ENCODE results near the gene ANKIB1.
"Not testable (repeated sequence)": the region's sequence is repeated elsewhere in the genome, so short reads cannot be mapped to it uniquely, and the experiment has no call there.

Gene ANKIB1

GRCh38 chr7:92331508-92331907 is 85.7 kb downstream of the ANKIB1 start:
- peaks cover 59% of the 10 kb centered on the region for H3K36me3 Mint-ChIP-seq (ENCODE audit: low read depth)
- no peaks in the 10 kb centered on the region for H3K27me3 Mint-ChIP-seq
- H3K4me3 Mint-ChIP-seq = no peak overlapping the region
- no peaks in the 10 kb centered on the region for H3K9me3 Mint-ChIP-seq
- no peak overlapping the region for H3K27ac Mint-ChIP-seq
- no peak for DNase-seq
- no peaks in the 10 kb centered on the region for H3K4me1 Mint-ChIP-seq (ENCODE audit: low read depth)

- no peak overlapping the region for H3K27ac Mint-ChIP-seq
- no peak overlapping the region for H3K4me3 Mint-ChIP-seq
- no peaks in the 10 kb centered on the region for H3K4me1 Mint-ChIP-seq (ENCODE audit: low read depth)
- no peaks in the 10 kb centered on the region for H3K9me3 Mint-ChIP-seq
- no peaks in the 10 kb centered on the region for H3K27me3 Mint-ChIP-seq
- peaks cover 59% of the 10 kb centered on the region for H3K36me3 Mint-ChIP-seq (ENCODE audit: low read depth)
- no peak for DNase-seq
Observed at GRCh38 chr7:92332782-92333181, 87.0 kb downstream of the ANKIB1 start.

DNA sequence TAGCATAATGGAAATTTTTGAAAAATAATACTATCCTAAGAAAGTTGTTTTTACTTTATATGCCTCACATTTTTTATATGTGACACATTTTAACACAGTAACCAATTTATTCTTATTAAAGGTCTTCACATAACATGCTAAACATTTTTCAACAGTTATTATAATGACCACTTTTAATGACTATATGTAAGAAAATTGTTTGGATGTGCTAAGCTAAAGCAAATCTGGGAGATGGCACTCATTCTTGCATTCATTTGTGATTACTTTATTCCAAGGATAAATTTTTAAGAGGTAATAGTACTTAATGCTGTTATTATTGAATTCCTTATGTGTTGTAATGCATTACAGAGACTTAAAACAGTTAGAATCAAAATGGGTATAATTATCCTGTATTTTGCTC is 88.1 kb downstream of the ANKIB1 start:
- no peaks in the 10 kb centered on the region for H3K9me3 Mint-ChIP-seq

DNA sequence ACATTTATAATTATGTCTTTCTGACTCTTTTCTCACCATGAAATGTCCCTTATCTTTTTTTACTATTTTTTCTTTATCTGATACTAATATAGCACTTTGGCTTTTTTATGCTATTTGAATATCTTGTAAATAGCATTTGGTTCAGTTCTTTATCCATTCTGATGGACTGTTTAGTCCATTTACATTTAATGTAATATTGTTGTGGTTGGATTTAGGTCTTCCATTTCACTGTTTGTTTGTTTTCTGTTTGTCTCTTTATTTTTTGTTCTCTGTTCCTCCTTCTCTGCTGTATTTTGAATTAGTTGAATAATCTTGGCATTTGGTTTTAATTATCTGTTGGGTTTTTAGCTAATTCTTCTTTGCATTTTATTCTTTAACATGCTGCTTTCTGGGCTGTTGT is 89.8 kb downstream of the ANKIB1 start:
- no peak overlapping the region for H3K4me3 Mint-ChIP-seq
- no peak overlapping the region for H3K27ac Mint-ChIP-seq
- DNase-seq = no peak
- H3K27me3 Mint-ChIP-seq = no peaks in the 10 kb centered on the region
- H3K36me3 Mint-ChIP-seq (ENCODE audit: low read depth) = peaks cover 55% of the 10 kb centered on the region
- H3K4me1 Mint-ChIP-seq (ENCODE audit: low read depth) = no peaks in the 10 kb centered on the region
- H3K9me3 Mint-ChIP-seq = no peaks in the 10 kb centered on the region

More for the DNA sequence above, 88.1 kb downstream of the ANKIB1 start:
- no peaks in the 10 kb centered on the region for H3K4me1 Mint-ChIP-seq (ENCODE audit: low read depth)
- H3K4me3 Mint-ChIP-seq = no peak overlapping the region
- H3K27me3 Mint-ChIP-seq = no peaks in the 10 kb centered on the region
- no peak for DNase-seq
- peaks cover 55% of the 10 kb centered on the region for H3K36me3 Mint-ChIP-seq (ENCODE audit: low read depth)
- no peak overlapping the region for H3K27ac Mint-ChIP-seq

DNA sequence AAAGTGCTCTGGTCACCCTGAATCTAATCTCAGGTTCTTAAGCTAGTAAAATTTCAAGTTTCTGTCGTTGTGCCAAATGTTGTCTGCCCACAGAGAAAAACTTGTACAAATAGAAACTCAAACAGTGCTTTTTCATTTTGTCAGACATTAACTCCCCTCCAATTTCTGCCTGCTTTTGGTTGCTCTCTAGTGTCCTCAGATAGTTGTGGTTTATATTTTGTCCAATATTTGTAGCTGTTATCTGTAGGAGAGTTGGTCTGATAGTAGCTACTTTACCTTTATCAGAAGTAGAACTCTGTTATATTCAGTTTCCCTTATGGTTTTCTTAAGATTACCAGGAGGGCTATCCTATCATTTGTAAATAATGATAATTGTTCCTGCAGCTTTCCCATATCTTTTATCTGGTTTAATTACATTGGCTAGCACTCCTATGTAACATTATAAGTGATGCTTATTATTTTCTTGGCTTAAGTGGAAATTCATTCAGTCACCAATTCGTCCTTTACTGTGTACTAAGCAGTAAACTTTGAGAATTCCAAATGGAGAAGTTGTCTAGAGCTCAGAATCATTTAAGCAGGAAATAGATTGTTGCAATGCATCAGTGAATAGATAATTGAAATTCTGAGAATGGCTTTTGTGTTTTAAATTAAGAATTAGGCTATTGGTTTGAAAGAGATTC is 91.0 kb downstream of the ANKIB1 start:
- no peak overlapping the region for H3K27ac Mint-ChIP-seq
- H3K4me1 Mint-ChIP-seq (ENCODE audit: low read depth) = no peaks in the 10 kb centered on the region
- H3K9me3 Mint-ChIP-seq = no peaks in the 10 kb centered on the region
- DNase-seq = no peak
- no peak overlapping the region for H3K4me3 Mint-ChIP-seq
- H3K36me3 Mint-ChIP-seq (ENCODE audit: low read depth) = peaks cover 49% of the 10 kb centered on the region
- no peaks in the 10 kb centered on the region for H3K27me3 Mint-ChIP-seq

DNA sequence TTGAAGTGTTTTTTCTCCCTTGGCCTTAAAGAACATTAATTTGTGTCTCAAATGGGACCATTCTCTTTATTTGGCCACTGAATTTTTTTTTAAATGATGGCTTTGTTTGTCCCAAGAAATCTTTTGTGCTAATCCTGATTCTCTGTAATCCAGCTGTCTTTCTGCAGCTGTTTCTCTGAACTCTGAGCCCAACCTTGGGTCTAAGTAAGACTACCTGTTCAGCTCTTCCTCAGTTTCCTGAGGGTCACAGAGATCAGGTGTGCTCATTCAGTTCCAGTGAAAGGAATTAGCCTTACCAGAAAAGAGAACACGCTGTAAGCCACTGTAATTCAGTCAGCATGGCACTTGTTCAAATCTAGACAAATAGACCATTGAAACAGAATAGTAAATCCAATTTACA is 94.2 kb downstream of the ANKIB1 start:
- Mint-ChIP-seq H3K9me3 (no peaks in the 10 kb centered on the region), H3K27ac (no peak overlapping the region), H3K4me1 (ENCODE audit: low read depth) (no peaks in the 10 kb centered on the region), H3K4me3 (no peak overlapping the region), H3K27me3 (no peaks in the 10 kb centered on the region), H3K36me3 (ENCODE audit: low read depth) (peaks cover 52% of the 10 kb centered on the region)
- DNase-seq = no peak

DNA sequence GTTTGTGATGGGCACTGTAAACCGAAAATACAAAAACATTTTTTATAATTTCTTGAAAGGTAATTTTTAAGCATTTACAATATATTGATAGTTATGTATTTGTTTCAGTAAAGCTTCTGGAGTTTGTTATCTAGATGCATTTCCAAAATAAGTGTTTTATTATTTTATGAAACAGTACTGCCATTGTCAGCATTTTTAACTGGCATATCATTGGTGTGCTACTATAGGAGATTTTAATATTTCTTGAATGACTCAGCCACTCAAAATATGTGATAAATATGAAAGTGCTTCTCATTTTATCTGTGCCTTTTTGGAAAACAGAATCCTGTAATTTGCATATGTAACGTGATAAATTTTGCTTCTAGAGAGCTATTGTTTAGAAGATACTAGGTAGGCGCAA is 97.9 kb downstream of the ANKIB1 start:
- no peak for DNase-seq
- H3K4me3 Mint-ChIP-seq = no peak overlapping the region
- H3K9me3 Mint-ChIP-seq = no peaks in the 10 kb centered on the region
- H3K27ac Mint-ChIP-seq = no peak overlapping the region
- H3K4me1 Mint-ChIP-seq (ENCODE audit: low read depth) = no peaks in the 10 kb centered on the region
- no peaks in the 10 kb centered on the region for H3K27me3 Mint-ChIP-seq
- peaks cover 64% of the 10 kb centered on the region for H3K36me3 Mint-ChIP-seq (ENCODE audit: low read depth)

- Mint-ChIP-seq H3K9me3 (no peaks in the 10 kb centered on the region), H3K36me3 (ENCODE audit: low read depth) (peaks cover 71% of the 10 kb centered on the region)
Observed at GRCh38 chr7:92352009-92352408, 106.2 kb downstream of the ANKIB1 start.

DNA sequence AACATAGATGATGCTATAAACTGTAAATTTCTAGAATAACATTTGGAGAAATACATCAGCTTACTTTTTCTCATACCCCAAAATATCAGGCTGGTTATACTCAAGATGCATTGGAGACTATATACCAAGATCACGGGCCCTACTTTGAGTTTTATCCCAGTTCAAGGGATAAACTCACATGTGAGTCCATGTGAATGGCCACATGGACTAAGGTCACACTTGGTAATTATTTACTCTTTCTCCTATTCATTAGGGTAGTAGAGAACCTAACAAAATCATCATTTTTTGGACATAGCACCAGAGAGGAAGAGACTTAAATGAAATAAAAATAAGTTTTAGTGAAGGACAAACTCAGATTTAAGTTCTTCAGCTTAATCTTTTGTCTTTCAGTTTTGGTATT is 108.4 kb downstream of the ANKIB1 start:
- Mint-ChIP-seq H3K27ac (no peak overlapping the region), H3K36me3 (ENCODE audit: low read depth) (peaks cover 72% of the 10 kb centered on the region)

More at GRCh38 chr7:92352009-92352408, 106.2 kb downstream of the ANKIB1 start:
- no peak overlapping the region for H3K27ac Mint-ChIP-seq
- H3K27me3 Mint-ChIP-seq = no peaks in the 10 kb centered on the region
- DNase-seq = no peak
- H3K4me3 Mint-ChIP-seq = no peak overlapping the region
- no peaks in the 10 kb centered on the region for H3K4me1 Mint-ChIP-seq (ENCODE audit: low read depth)

DNA sequence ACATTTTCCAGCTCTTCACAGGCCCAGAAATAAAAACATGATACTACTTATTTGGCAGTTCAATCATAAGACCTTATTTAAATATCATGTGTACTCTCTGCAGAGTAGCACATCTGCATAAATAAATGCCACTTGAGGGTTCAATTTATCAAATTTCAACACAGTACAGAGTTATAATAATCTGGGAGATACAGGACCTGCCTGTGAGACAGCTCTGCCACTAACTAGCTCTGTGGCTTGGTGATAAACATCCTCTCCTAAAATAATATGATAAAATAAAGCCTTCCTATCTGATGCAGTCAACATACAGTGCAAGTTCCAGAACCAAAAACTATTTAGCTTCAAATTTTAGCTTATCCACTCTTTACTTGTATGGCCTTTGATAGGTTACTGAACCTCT is 110.6 kb downstream of the ANKIB1 start:
- Mint-ChIP-seq H3K27me3 (no peaks in the 10 kb centered on the region), H3K36me3 (ENCODE audit: low read depth) (peaks cover 75% of the 10 kb centered on the region), H3K4me1 (ENCODE audit: low read depth) (no peaks in the 10 kb centered on the region), H3K9me3 (no peaks in the 10 kb centered on the region), H3K27ac (no peak overlapping the region), H3K4me3 (no peak overlapping the region)
- no peak for DNase-seq

More for the DNA sequence above, 108.4 kb downstream of the ANKIB1 start:
- no peak for DNase-seq
- no peaks in the 10 kb centered on the region for H3K4me1 Mint-ChIP-seq (ENCODE audit: low read depth)
- H3K4me3 Mint-ChIP-seq = no peak overlapping the region
- H3K9me3 Mint-ChIP-seq = no peaks in the 10 kb centered on the region
- no peaks in the 10 kb centered on the region for H3K27me3 Mint-ChIP-seq

- H3K4me1 Mint-ChIP-seq (ENCODE audit: low read depth) = no peaks in the 10 kb centered on the region
- H3K27me3 Mint-ChIP-seq = no peaks in the 10 kb centered on the region
- DNase-seq = no peak
- H3K27ac Mint-ChIP-seq = no peak overlapping the region
- peaks cover 78% of the 10 kb centered on the region for H3K36me3 Mint-ChIP-seq (ENCODE audit: low read depth)
- H3K4me3 Mint-ChIP-seq = no peak overlapping the region
- no peaks in the 10 kb centered on the region for H3K9me3 Mint-ChIP-seq
Observed at GRCh38 chr7:92357260-92357659, 111.5 kb downstream of the ANKIB1 start.

GRCh38 chr7:92359179-92359578 is 113.4 kb downstream of the ANKIB1 start:
- H3K4me3 Mint-ChIP-seq; H3K9me3 Mint-ChIP-seq; H3K27ac Mint-ChIP-seq; DNase-seq; H3K4me1 Mint-ChIP-seq (ENCODE audit: low read depth); H3K27me3 Mint-ChIP-seq: not testable (repeated sequence)
- H3K36me3 Mint-ChIP-seq (ENCODE audit: low read depth) = peaks cover 72% of the 10 kb centered on the region

GRCh38 chr7:92359801-92360200 is 114.0 kb downstream of the ANKIB1 start:
- H3K9me3 Mint-ChIP-seq = no peaks in the 10 kb centered on the region
- no peaks in the 10 kb centered on the region for H3K4me1 Mint-ChIP-seq (ENCODE audit: low read depth)
- DNase-seq = no peak
- H3K27ac Mint-ChIP-seq = no peak overlapping the region
- no peak overlapping the region for H3K4me3 Mint-ChIP-seq
- peaks cover 74% of the 10 kb centered on the region for H3K36me3 Mint-ChIP-seq (ENCODE audit: low read depth)
- no peaks in the 10 kb centered on the region for H3K27me3 Mint-ChIP-seq

DNA sequence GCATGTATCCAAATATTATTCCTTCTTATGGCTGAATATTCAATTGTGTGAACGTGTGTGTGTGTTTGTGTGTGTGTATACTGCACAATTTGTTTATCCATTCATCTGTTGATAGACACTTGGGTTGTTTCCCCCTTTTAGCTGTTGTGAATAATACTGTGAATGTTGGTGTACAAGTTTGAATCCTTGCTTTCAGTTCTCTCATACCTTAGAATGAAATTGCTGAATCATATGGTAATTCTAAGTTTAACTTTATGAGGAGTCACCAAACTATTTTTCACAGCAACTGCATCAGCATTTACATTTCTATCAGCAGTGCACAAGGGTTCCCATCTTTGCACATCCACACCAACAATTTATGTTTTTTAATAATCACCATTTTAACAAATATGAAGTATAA is 114.6 kb downstream of the ANKIB1 start:
- Mint-ChIP-seq H3K27ac (no peak overlapping the region), H3K4me1 (ENCODE audit: low read depth) (no peaks in the 10 kb centered on the region), H3K27me3 (no peaks in the 10 kb centered on the region), H3K4me3 (no peak overlapping the region), H3K36me3 (ENCODE audit: low read depth) (peaks cover 72% of the 10 kb centered on the region), H3K9me3 (no peaks in the 10 kb centered on the region)
- no peak for DNase-seq

DNA sequence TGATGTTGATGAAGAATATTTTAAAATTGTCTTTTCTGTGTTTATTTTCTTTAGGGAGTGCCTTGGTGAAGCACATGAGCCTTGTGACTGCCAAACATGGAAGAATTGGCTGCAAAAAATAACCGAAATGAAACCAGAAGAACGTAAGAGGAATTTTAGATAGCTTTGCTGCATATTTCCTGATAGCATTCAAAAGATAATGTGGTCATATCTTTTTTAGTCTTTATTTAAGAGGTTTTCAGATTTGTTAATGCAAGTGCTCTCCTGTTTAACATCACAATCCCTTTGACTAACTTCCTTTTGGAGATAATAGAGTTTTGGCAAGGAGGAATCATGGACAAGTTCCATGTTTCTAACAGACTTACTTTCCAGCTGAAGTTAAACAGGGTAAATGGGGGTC is 116.4 kb downstream of the ANKIB1 start:
- H3K4me1 Mint-ChIP-seq (ENCODE audit: low read depth) = no peaks in the 10 kb centered on the region
- no peaks in the 10 kb centered on the region for H3K9me3 Mint-ChIP-seq
- no peaks in the 10 kb centered on the region for H3K27me3 Mint-ChIP-seq
- DNase-seq = no peak
- no peak overlapping the region for H3K4me3 Mint-ChIP-seq
- H3K27ac Mint-ChIP-seq = no peak overlapping the region
- peaks cover 71% of the 10 kb centered on the region for H3K36me3 Mint-ChIP-seq (ENCODE audit: low read depth)

GRCh38 chr7:92366730-92367129 is 121.0 kb downstream of the ANKIB1 start:
- no peak for DNase-seq
- Mint-ChIP-seq H3K4me3 (no peak overlapping the region), H3K9me3 (no peaks in the 10 kb centered on the region), H3K4me1 (ENCODE audit: low read depth) (no peaks in the 10 kb centered on the region), H3K27me3 (no peaks in the 10 kb centered on the region), H3K36me3 (ENCODE audit: low read depth) (peaks cover 56% of the 10 kb centered on the region), H3K27ac (no peak overlapping the region)

All from activated T-cell treated with anti-CD3 and anti-CD28 coated beads, Interleukin-2, amount 50 U/mL, for 24 hours (primary cell).